ENCODE results near the gene GNAT2.

DNA sequence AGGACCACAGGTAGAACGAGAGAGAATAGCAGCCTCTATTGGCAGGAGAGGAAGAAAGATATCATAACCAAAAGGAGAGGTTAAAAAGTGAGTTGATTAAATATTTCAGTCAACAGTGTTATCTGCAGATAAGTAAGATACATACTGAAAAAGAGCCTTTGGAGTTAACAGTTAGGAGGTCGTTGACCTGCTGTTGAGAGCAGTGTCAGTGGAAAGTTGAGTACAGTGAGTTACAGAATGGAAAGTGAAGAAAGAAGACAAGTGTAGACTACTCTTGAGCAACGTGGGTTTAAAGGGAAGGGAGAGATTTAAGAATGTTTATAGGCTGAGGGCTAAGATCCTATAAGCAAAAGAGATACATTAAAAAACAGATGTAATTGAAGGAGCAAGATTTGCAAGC is 30.2 kb downstream of the GNAT2 start:
- TF ChIP-seq POLR2A (IDR thresholded peaks at IDR 0.05; ENCODE audit: low read depth, low read length) = no peak
- TF ChIP-seq POLR2AphosphoS5 (IDR thresholded peaks at IDR 0.05; ENCODE audit: low read depth, low read length) = no peak
- no peak for TF ChIP-seq TAF1 (IDR thresholded peaks at IDR 0.05; ENCODE audit: borderline replicate concordance, low read depth, low read length)
